GM12878 (cell line): ENCODE data around the gene MAP4K2. TPM values are rescaled to one million over a fixed set of nuclear protein-coding genes. Genes with fewer than 3 reads are reported as not detected.

Source experiments
- BMI1 ChIP-seq: fragments of 450-650 bp; IDR thresholded peaks from 2 replicates; pipeline ENCODE4 v1.6.1; 2016; ENCODE audit warnings: mild to moderate bottlenecking, moderate library complexity, borderline replicate concordance
- CEBPB ChIP-seq, 2 experiments: fragments of 150-350 bp in 1 of 2; IDR thresholded peaks; 2 replicates each; pipeline ENCODE4 v1.6.1; 2012 to 2014; ENCODE audit warnings: low read depth in 2 of 2, low read length in 2 of 2, borderline replicate concordance in 1 of 2, inconsistent platforms in 1 of 2
- DPF2 ChIP-seq: fragments of 450-650 bp; IDR thresholded peaks from 2 replicates; pipeline ENCODE4 v1.6.1; 2017; ENCODE audit warnings: mild to moderate bottlenecking
- GATAD2B ChIP-seq: fragments of 450-650 bp; conservative IDR thresholded peaks from 2 replicates; pipeline ENCODE4 v1.6.1; 2017; ENCODE audit warnings: low read depth, mild to moderate bottlenecking, moderate library complexity
- LARP7 ChIP-seq: fragments of 450-650 bp; IDR thresholded peaks from 2 replicates; pipeline ENCODE4 v1.6.1; 2017; ENCODE audit warnings: mild to moderate bottlenecking
- MEF2A ChIP-seq: IDR thresholded peaks from 2 replicates; pipeline ENCODE4 v1.6.1; 2011; ENCODE audit warnings: low read depth, mild to moderate bottlenecking, low read length, moderate library complexity; ENCODE audit not compliant: insufficient read depth
- MEF2B ChIP-seq: fragments of 450-650 bp; IDR thresholded peaks from 2 replicates; pipeline ENCODE4 v1.6.1; 2018; ENCODE audit warnings: mild to moderate bottlenecking, moderate library complexity; ENCODE audit not compliant: partially characterized antibody, poor library complexity, severe bottlenecking
- MTA2 ChIP-seq: fragments of 450-650 bp; IDR thresholded peaks from 2 replicates; pipeline ENCODE4 v1.6.1; 2016; ENCODE audit warnings: low read depth, mild to moderate bottlenecking, moderate library complexity
- MXI1 ChIP-seq: fragments of 150-350 bp; IDR thresholded peaks from 2 replicates; pipeline ENCODE4 v1.6.1; 2011; ENCODE audit warnings: low read depth, mild to moderate bottlenecking, inconsistent platforms, low read length, improper control_type of control experiment
- NRF1 ChIP-seq: conservative IDR thresholded peaks from 2 replicates; pipeline ENCODE4 v1.6.1; 2011; ENCODE audit warnings: mild to moderate bottlenecking, low read depth, low read length, improper control_type of control experiment
- PAX8 ChIP-seq: fragments of 450-650 bp; IDR thresholded peaks from 2 replicates; pipeline ENCODE4 v1.6.1; 2017; ENCODE audit warnings: mild to moderate bottlenecking, moderate library complexity
- SMAD5 ChIP-seq: IDR thresholded peaks from 2 replicates; pipeline ENCODE4 v1.6.1; 2016; ENCODE audit warnings: antibody characterized with exemption, low read depth
- SUPT20H ChIP-seq: IDR thresholded peaks from 2 replicates; pipeline ENCODE4 v1.6.1; 2011; ENCODE audit warnings: low read depth, mild to moderate bottlenecking, low read length, moderate library complexity, borderline replicate concordance; ENCODE audit not compliant: control insufficient read depth
- SUZ12 ChIP-seq: fragments of 200-600 bp; sonication (generic); IDR thresholded peaks from one replicate; pipeline ENCODE4 v1.6.1; 2018; ENCODE audit warnings: antibody characterized with exemption, mild to moderate bottlenecking; ENCODE audit not compliant: unreplicated experiment
- ZNF217 ChIP-seq: fragments of 450-650 bp; IDR thresholded peaks from 2 replicates; pipeline ENCODE4 v1.6.1; 2017; ENCODE audit warnings: antibody characterized with exemption, mild to moderate bottlenecking
- polyA plus RNA-seq, 11 experiments: library from polyadenylated mRNA; depleted of rRNA in 4 of 11; unstranded in 6 of 11; stranded (reverse) in 5 of 11; fragments of >200 nt; fragmentation: Nextera tagmentation in 4 of 11; fragmentation: Illumina TruSeq in 1 of 11; extraction: Ambion mirVana in 4 of 11; extraction: Trizol in 1 of 11; gene quantifications; 1 replicate in 1 of 11; 2 replicates in 10 of 11; pipeline versions ENCODE4 v1.2.1 to v1.2.3, GENCODE V29; 2011 to 2016; ENCODE audit warnings: inconsistent platforms in 2 of 11, missing spikeins in 2 of 11, low read depth in 1 of 11
- total RNA-seq, 4 experiments: library from RNA; depleted of rRNA in 3 of 4; stranded (reverse); fragments of >200 nt in 3 of 4; fragmentation: Illumina TruSeq in 1 of 4; extraction: Trizol in 1 of 4; gene quantifications; 2 replicates each; pipeline versions ENCODE4 v1.2.1 to v1.2.3, GENCODE V29; 2013 to 2021
- TF ChIP-seq, protein P1 (sequence below): IDR thresholded peaks from 2 replicates; pipeline ENCODE4 v1.6.1; 2011; ENCODE audit warnings: borderline replicate concordance, low read depth, mild to moderate bottlenecking, moderate library complexity, mixed read lengths, low read length; ENCODE audit not compliant: insufficient read depth; ENCODE audit errors: extremely low read length

The MAP4K2 gene
- total and polyA plus RNA-seq, 10 of the 15 experiments (the other 5 are each of a cell fraction or from before 2014, with no cell fraction given) = 0.98 to 78.1 (median 48.9) TPM

DNA sequence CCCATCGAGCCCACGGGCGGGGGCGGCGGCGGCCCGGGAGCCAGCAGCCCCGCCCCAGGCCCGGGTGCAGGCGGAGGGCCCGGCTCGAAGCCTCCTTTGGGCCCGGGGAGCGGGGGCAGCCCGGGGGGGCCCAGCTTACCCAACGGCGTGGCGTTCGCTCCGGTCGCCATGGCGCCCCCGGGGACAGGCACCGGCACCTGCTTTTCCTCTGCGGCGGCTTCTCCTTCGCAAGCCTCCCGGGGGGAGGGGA lies 24.9 kb downstream of the MAP4K2 start (continued):
- no peak for TF ChIP-seq SUZ12
- TF ChIP-seq SUPT20H = no peak
- no peak for TF ChIP-seq PAX8
- TF ChIP-seq BMI1 = no peak
- no peak for TF ChIP-seq ZNF217
- no peak for TF ChIP-seq CEBPB (IDR thresholded peaks at IDR 0.05; ENCODE audit: borderline replicate concordance in 1 of 2, low read depth in 2 of 2, low read length in 2 of 2)
- TF ChIP-seq MTA2 = no peak
- TF ChIP-seq NRF1 = no peak
- no peak for TF ChIP-seq MEF2A
- peak; percentile 85 for TF ChIP-seq DPF2
- no peak for TF ChIP-seq SMAD5
- TF ChIP-seq LARP7 = peak; percentile 91
- peak; percentile 77 for TF ChIP-seq GATAD2B
- no peak for TF ChIP-seq MEF2B
- TF ChIP-seq MXI1 = no peak
- TF ChIP-seq, protein P1, sequence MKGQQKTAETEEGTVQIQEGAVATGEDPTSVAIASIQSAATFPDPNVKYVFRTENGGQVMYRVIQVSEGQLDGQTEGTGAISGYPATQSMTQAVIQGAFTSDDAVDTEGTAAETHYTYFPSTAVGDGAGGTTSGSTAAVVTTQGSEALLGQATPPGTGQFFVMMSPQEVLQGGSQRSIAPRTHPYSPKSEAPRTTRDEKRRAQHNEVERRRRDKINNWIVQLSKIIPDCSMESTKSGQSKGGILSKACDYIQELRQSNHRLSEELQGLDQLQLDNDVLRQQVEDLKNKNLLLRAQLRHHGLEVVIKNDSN = no peak
